Right ventricle myocardium inferior (tissue), 1 donor: Measurements from ENCODE around the gene TXNRD1. TPM values are rescaled to one million over a fixed set of nuclear protein-coding genes. Genes with fewer than 3 reads are reported as not detected.

Source experiments
- ATAC-seq: fragments of 200-7000 bp; cut with Tn5 transposase; one replicate; pipeline ENCODE4 v1.9.1; 2020; ENCODE audit warnings: mild to moderate bottlenecking, moderate library complexity
- DNase-seq: peaks from one replicate; pipeline ENCODE4 v3.0.0; 2021; ENCODE audit errors: missing footprints
- intact Hi-C: fragments of 100-400 bp; cut with DNase I; formaldehyde crosslinking; loops from one replicate; pipeline ENCODE4 v1.11.0; 2022
- total RNA-seq: library from RNA; stranded (reverse); fragmentation: NEBNext Ultra II Directional; extraction: Animal tissue kit (Norgen Biotek cat#: 25700); gene quantifications from one replicate; pipeline ENCODE4 v1.2.1, GENCODE V29; 2021
- donor health status: DM: no; HTN: yes; CAD: no; lungs with severe emphysema.

Gene TXNRD1
- total RNA-seq, 1 donor from 2014 or later = 89.3 TPM

DNA sequence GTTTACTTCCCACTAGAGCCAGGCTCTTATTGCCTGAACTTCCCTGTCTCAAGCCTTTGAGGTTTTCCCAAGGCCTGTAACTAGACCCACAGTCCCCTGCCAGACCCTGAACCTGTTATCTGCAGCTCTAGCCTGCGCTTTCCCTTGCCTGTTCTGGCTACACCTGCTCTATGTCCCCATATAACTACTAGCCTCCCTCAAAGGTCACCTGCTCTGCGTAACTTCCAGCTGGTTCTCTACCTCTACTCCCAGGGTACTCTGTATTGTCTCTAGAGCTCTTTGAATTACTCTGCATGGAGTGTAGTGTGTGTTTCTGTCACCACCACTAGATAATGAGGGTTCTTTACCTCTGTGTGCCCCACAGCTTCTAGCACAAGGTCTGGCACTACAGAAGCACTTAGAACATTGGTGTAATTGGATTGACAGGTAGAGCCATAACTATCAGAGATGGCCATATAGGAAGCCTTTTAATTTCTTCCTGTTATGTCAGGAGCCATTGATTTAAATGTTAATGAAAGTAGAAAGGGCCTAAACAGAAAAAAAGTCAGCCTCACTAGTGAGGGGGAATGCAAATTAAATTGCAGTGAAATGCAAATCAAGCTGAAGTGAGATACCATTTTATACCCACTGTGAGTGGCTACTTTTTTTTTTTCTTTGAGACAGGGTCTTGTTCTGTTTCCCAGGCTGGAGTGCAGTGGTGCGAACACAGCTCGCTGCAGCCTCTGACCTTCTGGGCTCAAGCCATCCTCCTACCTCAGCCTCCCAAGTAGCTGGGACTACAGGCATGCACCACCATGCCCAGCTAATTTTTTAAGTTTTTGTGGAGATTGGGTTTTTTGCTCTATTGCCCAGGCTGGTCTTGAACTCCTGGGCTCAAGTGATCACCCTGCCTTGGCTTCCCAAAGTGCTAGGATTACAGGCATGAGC is 135.7 kb downstream of the TXNRD1 start:
- no peak for ATAC-seq
- DNase-seq = no peak
- intact Hi-C loops = no loop called here

DNA sequence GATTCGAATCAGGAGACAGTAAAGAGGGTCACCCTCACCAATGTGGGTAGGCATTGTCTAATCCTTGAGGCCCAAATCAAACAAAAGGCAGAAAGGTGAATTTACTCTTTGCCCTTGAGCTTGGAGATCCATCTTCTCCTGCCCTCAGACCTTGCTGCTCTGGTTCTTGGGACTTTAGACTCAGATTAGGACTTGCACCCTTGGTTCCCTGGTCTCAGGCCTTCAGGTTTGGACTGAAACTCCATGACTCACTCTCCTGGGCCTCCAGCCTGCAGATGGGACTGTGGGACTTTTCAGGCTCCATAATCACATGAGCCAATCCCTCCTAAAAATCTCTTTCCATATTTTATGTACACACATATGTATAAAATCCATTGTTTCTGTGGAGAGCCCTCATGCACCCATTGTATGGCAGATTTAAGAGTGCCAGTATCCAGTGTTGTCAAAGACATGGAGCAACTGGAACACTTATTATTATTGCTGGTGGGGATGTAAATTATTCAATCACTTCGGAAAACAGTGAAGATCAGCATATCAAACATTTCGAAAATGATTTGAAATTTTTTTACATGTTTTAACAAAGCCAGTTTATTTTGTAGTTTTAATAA is 136.6 kb downstream of the TXNRD1 start:
- intact Hi-C loops = no loop called here
- ATAC-seq (no peak), DNase-seq (no peak)

DNA sequence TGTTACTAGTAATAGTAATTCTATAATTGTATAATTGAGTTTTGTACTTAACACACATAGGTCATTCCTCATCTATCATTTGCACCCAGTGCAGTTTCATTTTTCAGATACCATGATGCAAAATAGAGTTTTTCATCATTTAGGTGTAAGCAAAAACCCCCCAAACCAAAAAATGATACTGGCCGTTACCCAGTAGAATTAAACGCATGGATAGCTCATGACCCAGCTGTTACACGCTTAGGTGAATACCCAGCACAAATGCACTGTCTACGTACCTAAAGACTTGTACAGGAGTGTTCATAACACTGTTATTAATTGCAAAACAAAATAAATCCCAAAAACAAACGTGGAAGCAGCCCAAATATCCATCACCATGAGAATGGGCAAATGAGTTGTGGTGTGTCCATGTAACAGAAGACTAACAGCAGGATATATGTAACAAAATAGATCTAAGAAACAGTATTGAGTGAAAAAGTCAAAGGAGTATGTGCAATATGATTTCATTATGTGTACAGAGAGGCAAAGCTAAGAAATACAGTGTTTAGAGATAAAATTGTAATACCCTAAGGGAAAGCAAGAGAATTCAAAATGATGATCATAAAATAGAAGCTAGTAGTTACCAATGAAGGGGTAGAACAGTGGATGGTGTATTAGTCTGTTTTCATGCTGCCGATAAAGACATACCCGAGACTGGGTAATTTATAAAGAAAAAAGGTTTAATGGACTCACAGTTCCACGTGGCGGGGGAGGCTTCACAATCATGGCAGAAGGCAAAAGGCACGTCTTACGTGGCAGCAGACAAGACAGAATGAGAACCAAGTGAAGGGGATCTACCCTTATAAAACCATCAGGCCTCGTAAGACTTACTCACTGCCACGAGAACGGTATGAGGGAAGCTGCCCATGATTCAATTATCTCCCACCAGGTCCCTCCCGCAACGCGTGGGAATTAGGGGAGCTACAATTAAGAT is 137.7 kb downstream of the TXNRD1 start:
- no peak for ATAC-seq
- intact Hi-C loops = no loop called here
- DNase-seq = no peak

DNA sequence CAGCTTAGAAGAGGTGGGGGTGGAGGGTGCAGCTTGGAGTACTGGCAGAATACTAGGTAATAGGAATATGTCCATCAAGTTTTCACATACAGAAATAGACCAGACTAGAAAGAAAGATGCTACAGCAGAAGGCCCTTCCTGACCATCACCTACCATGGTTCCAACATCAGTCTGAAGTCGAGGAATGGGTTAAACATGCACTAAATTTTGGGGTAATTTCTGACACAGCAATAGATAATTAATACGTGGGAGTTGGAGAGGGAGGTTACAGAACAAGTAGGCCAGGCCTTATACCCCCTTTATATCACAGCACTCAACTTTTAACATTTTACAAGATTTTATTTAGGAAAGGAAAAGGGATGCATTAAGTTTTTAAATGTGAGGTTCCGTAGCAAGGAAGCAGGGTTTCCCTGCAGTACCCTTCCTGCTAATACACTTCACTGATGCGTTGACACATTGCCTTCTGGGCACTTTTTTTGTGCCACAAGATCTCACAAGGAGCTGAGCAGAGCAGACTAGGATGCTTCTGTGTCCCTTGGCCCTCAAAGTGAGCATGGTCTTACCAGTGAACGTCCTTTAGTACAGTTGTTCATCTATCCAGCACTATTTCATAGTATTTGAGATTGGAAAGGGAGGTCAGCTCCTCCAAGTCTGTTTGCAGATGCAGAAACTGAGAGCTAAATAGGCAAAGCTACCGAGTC is 138.7 kb downstream of the TXNRD1 start:
- no peak for ATAC-seq
- intact Hi-C loops = no loop called here
- no peak for DNase-seq

DNA sequence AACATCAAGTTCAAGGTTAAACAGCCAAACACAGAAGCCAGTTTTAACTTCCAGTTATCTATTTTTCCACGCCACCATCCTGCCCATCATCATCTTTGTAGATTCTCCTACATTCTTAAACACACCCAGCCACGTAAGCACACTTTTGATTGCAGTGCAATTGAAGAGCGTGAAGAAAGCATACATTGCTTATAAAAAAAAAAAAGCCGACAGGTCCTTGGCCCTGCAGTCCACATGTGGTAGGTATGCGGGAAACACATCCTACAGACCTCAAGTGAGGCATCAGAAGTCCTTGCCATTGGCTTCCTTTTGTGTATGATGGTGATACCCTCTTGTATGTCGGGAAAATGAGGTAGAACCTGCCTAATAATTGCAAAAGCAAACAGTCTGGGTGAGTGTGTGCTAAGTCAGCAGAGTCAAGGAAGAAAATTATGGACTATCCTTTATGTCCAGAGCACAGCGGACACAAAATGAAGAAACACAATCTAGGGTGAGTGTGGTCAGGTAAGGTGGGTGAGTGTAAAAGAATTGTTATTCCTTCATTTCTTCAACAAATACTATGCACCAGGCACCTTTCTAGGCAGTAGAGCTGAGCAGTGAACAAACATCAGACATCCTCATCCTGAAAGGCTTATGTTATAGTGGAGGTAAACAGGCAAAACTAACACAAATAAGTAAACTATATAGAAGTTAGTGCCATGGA is 139.4 kb downstream of the TXNRD1 start:
- no peak for ATAC-seq
- intact Hi-C loops = loop anchor here (5.0 kb wide), 1 partner anchor 138 kb away; the partner anchor contains the start of gene TXNRD1

DNA sequence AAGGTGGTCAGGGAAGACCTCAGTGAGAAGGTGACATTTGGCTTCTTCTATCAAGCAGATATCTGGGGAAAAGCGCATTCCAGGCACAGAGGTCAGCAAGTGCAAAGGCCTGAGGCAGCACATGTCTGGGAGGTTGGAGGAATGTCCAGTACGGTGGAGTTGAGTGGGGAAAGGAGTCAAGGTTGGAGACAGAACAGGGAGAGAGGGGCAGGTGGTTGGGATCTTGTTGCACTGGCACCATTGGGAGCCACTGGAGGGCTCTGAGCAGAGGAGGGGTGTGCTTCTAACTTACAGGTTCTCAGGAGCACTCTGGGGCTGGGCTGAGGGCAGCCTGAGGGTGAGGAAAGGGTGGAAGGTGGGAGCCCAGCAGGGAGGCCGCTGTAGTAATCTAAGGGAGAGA is 140.1 kb downstream of the TXNRD1 start:
- intact Hi-C loops = loop anchor here (5.0 kb wide), 1 partner anchor 138 kb away; the partner anchor contains the start of gene TXNRD1
- ATAC-seq = no peak
- no peak for DNase-seq

More for the DNA sequence above, 139.4 kb downstream of the TXNRD1 start:
- no peak for DNase-seq

DNA sequence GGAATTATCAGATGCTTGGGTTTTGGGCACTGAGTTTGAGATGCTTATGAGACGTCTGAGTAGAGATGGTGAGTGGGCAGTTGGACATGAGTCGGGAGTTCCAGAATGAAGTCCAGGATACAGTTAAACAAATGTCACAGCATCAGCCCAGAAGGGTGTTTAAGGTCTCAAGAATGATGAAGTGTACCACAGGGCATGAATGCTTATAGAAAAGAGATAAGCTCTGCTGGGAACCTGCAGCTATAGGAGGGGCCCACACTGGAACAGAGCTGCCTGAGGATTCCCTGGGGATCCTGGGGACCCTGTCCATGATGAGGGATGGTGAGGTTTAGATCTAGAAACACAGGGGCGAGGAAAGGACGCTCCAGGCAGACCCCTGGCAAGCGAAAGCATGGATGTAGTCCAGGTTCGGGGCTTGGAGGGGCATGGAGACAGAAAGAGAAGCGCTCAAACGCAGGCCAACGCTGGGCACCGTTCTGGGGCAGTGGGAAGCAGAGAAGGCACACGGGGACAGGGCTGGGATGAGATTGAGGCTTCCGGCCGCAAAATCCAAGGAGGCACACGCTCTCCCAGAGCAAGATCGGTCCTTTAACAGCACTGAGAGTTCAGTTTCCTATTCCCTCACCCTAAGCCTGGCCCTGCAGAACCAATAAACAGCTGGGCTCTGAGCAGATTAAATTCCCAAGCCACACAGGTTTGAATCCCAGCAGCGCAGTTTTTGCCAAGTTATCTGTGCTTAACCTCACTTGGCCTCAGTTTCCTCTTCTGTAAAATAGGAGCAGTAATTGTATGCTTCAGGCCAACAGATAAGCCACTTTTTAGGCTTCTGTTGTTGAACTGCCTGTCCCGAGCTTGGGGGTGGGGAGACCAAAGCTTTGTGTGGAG is 140.9 kb downstream of the TXNRD1 start:
- intact Hi-C loops = loop anchor here (5.0 kb wide), 1 partner anchor 139 kb away; the partner anchor contains the start of gene TXNRD1
- ATAC-seq = peak; percentile 32
- DNase-seq = no peak

DNA sequence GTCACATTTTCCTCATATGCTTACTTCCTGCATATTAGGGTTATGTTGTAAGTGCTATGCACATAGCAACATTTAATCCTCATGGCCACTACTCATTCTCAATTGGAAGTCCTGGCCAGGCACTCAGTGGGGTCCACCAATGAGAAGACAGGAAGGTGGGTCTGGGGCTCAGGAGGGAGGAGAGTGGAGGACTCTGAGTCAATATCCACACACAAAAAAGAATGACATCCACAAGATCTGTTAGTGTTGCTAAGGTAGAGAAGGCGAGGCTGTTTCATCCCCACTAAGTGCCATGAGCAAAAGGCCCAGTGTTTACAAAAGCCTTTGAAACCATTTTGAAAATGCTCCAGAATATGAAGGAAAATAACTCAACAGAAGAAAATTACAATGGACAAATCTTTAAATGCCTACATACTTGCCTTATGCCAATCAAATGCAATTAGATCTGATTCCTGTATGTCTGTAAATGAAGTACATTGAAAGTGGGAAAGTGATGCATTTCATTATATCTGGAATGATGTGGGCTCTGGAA is 141.9 kb downstream of the TXNRD1 start:
- intact Hi-C loops = loop anchor here (5.0 kb wide), 1 partner anchor 140 kb away; the partner anchor contains the start of gene TXNRD1
- no peak for ATAC-seq
- no peak for DNase-seq

DNA sequence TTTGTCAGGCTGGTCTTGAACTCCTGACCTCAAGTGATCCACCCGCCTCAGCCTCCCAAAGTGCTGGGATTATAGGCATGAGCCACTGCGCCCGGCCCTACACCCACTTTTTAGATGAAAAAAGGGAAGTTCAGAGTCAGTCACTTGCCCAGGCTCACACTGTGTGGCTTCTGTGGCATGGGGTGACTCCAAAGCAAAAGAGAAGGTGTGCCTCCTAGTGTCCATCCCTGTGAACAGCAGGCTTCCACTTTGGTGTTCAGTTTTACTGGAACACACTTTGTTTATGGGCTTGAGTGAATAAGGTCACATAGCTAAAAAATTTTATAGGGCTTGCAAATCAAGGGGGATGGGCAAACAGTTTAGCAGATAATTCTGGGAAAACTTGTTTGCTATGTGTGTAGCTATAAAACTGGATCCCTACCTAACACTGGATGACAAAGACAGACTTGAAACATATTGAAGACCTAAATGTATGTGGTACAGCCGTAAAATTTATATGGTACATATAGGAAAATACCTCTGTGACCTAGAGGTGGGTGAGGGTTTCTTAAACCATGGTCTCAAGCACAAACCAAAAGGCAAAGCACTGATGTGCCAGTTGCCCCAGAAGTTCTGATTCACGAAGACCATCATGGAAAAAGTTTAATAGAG is 142.9 kb downstream of the TXNRD1 start:
- DNase-seq (peak; percentile 75), ATAC-seq (peak; percentile 79)
- intact Hi-C loops = loop anchor here (1.0 to 5.0 kb wide), 2 partner anchors 141 to 157 kb away; partner anchors contain the start of gene TXNRD1

DNA sequence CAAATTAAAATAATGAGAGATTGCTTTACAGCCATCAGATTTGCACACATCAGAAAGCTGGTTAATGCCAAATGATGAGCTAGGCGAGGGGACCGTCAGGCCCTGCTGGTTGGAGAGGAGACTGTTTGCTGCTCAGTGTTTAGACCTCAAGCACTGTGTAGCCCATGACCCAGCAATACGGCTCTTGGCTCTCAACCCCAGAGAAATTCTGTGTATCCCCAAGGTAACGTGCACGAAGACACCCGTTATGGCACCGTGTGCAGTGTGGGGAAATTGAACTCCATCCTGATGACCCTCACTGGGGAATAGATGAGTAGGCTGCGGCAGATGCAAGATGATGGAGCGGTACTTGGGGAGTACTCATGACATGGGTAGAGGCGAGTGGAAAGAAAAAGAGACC is 143.6 kb downstream of the TXNRD1 start:
- intact Hi-C loops = loop anchor here (5.0 kb wide), 1 partner anchor 142 kb away; the partner anchor contains the start of gene TXNRD1
- no peak for ATAC-seq

DNA sequence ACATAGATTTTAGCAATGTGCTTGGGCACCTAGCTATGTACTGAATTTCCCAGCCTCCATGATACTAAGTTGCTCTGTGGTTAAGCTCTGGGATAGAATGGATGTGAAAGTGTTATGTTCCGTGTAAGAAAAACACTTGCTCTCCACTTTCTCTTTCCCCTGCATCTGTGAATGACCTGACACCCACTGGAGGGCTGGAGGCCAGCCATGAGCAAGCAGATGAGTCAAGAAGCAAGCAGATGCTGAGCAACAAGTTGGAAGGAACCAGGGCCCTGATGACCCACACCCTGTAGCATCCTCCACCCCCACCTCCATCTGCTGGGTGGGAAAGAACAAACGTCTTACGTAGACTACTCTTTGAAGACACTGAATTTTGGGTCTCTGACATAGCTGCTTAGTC is 144.6 kb downstream of the TXNRD1 start:
- intact Hi-C loops = no loop called here
- ATAC-seq (no peak), DNase-seq (no peak)

More for the DNA sequence above, 143.6 kb downstream of the TXNRD1 start:
- no peak for DNase-seq

DNA sequence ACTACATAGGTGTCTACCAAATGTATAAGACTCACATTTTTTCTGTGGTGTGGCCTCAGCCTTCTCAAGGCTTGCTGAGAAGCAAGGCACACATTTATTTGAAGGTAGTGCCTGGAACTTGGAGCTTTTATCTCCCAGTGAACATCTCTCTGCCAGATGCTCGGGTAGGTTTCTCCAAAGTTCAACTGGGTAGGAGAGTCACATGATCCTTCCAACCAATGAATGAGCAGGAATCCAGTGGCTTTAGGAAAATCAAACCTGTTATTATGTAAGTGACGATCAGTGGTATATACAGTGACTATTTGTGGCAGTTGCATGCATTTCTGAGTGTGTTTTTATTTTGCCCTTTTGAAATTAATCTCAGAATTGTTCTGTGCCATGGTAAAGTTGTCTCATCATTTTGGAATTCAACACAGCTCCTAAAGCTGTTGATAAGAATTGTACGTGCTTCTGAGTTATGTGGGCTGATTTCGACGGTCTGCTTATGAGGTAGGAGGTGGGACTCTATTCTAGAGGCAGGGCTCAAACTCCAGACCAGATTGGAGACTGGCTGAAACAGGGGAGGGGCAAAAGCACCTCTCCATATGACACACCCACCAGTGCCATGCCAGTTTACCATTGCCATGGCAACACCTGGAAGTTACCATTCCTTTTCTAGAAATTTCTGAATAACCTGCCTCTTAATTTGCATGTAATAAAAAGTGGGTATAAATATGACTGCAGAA is 145.6 kb downstream of the TXNRD1 start:
- intact Hi-C loops = no loop called here
- no peak for ATAC-seq
- DNase-seq = no peak

DNA sequence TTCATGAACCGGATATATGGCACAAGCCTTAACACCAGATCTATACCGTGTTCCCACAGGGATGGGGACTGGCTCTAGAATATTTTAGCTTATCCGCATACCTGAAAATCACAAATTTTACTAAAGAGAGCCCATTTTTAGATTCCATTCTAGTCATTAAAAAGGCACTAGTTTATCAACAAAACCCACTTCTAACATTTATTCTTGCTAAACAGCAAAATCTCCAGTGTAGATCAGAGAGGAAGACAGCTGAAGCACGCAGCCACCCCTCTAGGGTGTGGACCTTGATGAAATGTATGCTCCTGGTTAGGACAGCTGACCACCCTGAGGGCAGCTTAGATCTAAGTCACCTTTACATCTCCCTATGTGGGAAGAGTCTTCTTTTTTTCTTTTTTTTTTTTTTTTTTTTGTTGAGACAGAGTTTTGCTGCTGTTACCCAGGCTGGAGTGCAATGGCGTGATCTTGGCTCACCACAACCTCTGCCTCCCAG is 150.4 kb downstream of the TXNRD1 start:
- intact Hi-C loops = no loop called here
- DNase-seq (no peak), ATAC-seq (no peak)

DNA sequence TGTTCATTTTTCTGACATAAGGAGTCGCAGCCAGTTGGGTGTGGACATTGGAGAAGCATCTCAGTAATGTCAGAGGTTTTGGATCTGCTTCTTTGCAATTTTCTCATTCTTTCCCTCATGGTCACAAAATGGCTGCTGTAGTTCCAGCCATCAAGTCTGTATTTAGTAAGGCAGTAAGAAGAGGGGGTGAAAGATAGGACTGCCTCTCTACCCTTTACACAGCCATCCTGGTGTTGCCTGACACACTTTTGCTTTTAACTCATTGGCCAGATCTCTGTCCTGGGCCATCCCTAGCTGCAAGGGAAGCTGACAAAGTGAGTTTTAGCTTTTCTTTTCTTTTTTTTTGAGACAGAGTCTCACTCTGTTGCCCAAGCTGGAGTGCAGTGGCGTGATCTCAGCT is 154.1 kb downstream of the TXNRD1 start:
- ATAC-seq = no peak
- no peak for DNase-seq

More for the DNA sequence above, 154.1 kb downstream of the TXNRD1 start:
- intact Hi-C loops = no loop called here
